H1 (cell line): ENCODE measurements around the gene MS4A18. TPM values are rescaled to one million over a fixed set of nuclear protein-coding genes. Genes with fewer than 3 reads are reported as not detected.

Experiments used
- BCL11A ChIP-seq, 2 experiments: IDR thresholded peaks; one replicate each; pipeline ENCODE4 v1.6.1; 2011; ENCODE audit warnings: low read depth in 2 of 2, low read length in 2 of 2, mild to moderate bottlenecking in 2 of 2
- EZH2 ChIP-seq: fragments of 200-600 bp; sonication (generic); IDR thresholded peaks from 2 replicates; pipeline ENCODE4 v1.7.1; 2012; ENCODE audit warnings: low read depth, mild to moderate bottlenecking, moderate library complexity, low read length, inconsistent platforms; ENCODE audit not compliant: severe bottlenecking
- NRF1 ChIP-seq: IDR thresholded peaks from 2 replicates; pipeline ENCODE4 v1.6.1; 2011; ENCODE audit warnings: mild to moderate bottlenecking, low read depth, low read length, improper control_type of control experiment
- polyA plus RNA-seq, 7 experiments: library from polyadenylated mRNA; depleted of rRNA in 3 of 7; stranded (reverse) in 5 of 7; unstranded in 2 of 7; fragments of >200 nt in 5 of 7; fragments of 200-250 nt in 2 of 7; gene quantifications; 1 replicate in 5 of 7; 2 replicates in 1 of 7; 4 replicates in 1 of 7; pipeline versions ENCODE4 v1.2.1 to v1.2.3, GENCODE V29; 2011 to 2013; ENCODE audit warnings: missing spikeins in 2 of 7, mixed read lengths in 2 of 7
- total RNA-seq: library from RNA; stranded (reverse); fragmentation: NEBNext Ultra II Directional; extraction: Animal tissue kit (Norgen Biotek cat#: 25700); gene quantifications from 2 replicates; pipeline ENCODE4 v1.2.1, GENCODE V29; 2021

MS4A18 gene
- total and polyA plus RNA-seq, 2 of the 8 experiments (the other 6 are each of a cell fraction or from before 2014, with no cell fraction given), result not detected

DNA sequence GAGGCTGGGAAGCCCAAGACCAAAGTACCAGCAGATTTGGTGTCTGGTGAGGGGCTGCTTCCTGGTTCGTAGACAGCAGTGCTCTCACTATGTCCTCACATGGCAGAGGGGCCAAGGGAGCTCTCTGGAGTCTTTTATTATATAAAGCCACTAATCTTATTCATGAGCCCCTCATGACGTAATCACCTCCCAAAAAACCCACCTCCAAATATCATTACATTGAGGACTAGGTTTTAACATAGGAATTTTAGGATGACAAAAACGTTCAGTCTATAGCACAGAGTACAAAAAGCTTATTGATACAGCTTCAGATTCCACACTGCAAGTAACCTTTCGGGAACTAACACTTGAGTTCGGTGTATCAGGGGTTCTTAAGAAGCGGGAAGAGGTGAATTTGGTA lies 4.1 kb upstream of the MS4A18 start (continued):
- no peak for TF ChIP-seq EZH2
- no peak for TF ChIP-seq NRF1
- TF ChIP-seq BCL11A (IDR thresholded peaks at IDR 0.05; ENCODE audit: low read depth in 2 of 2, low read length in 2 of 2), result no peak
- TF ChIP-seq, all 59 proteins: peak for 0
